CD4-positive, alpha-beta T cell (primary cell): Measurements from ENCODE around the gene ZNF792. TPM values are rescaled to one million over a fixed set of nuclear protein-coding genes. Genes with fewer than 3 reads are reported as not detected.

Experiments
- ATAC-seq: fragments of 200-7000 bp; cut with Tn5 transposase; one replicate; pipeline ENCODE4 v1.10.0; 2022; ENCODE audit warnings: mild to moderate bottlenecking; ENCODE audit not compliant: poor library complexity
- CTCF ChIA-PET: fragments of 350-600 bp; sonication (Branson Sonifier 250); formaldehyde crosslinking; loops from one replicate; lab custom pipeline; 2021; ENCODE audit warnings: antibody characterized with exemption, inconsistent platforms; lab: Charles Lee
- POLR2A ChIA-PET: fragments of 350-600 bp; sonication (Branson Sonifier 250); formaldehyde crosslinking; loops from one replicate; lab custom pipeline; 2021; ENCODE audit warnings: antibody characterized with exemption, inconsistent platforms; lab: Charles Lee
- DNase-seq, 14 experiments: peaks; one replicate each; pipeline ENCODE4 v3.0.0-alpha.2; 2013 to 2020; ENCODE audit warnings: mixed read lengths in 2 of 14
- H3K27ac ChIP-seq, 2 donors: one replicate each; pipeline versions ENCODE4 v1.5.1 to v1.7.0; 2013; ENCODE audit warnings: low read length in 2 of 2, low read depth in 1 of 2, mild to moderate bottlenecking in 1 of 2
- H3K27me3 ChIP-seq, 2 experiments: 1 replicate in 1 of 2; 2 replicates in 1 of 2; pipeline versions ENCODE4 v1.6.1 to v1.7.0; 2013; ENCODE audit warnings: low read length in 2 of 2, control low read depth in 1 of 2, mild to moderate bottlenecking in 1 of 2, moderate library complexity in 1 of 2; ENCODE audit not compliant: insufficient read depth in 2 of 2, control insufficient read depth in 1 of 2
- H3K36me3 ChIP-seq: one replicate; pipeline ENCODE4 v1.6.1; 2013; ENCODE audit warnings: low read length, control low read depth; ENCODE audit not compliant: insufficient read depth
- H3K4me1 ChIP-seq: one replicate; pipeline ENCODE4 v1.6.1; 2013; ENCODE audit warnings: low read length, control low read depth; ENCODE audit not compliant: insufficient read depth
- H3K4me3 ChIP-seq: one replicate; pipeline ENCODE4 v1.5.1; 2013; ENCODE audit warnings: mild to moderate bottlenecking, low read length, moderate library complexity
- H3K9me3 ChIP-seq, 2 experiments: 1 replicate in 1 of 2; 2 replicates in 1 of 2; pipeline versions ENCODE4 v1.6.1 to v1.7.0; 2013; ENCODE audit warnings: low read length in 2 of 2, mild to moderate bottlenecking in 2 of 2, control low read depth in 1 of 2, moderate library complexity in 1 of 2; ENCODE audit not compliant: control insufficient read depth in 1 of 2, insufficient read depth in 1 of 2
- H3K27ac Mint-ChIP-seq: one replicate; pipeline ENCODE4 v1.8.0; 2020; ENCODE audit warnings: mixed read lengths
- H3K27me3 Mint-ChIP-seq: one replicate; pipeline ENCODE4 v1.8.0; 2021; ENCODE audit warnings: mixed read lengths
- H3K36me3 Mint-ChIP-seq: one replicate; pipeline ENCODE4 v1.8.0; 2021; ENCODE audit warnings: low read depth, mixed read lengths
- H3K4me1 Mint-ChIP-seq: one replicate; pipeline ENCODE4 v1.8.0; 2021; ENCODE audit warnings: low read depth, mixed read lengths
- H3K4me3 Mint-ChIP-seq: one replicate; pipeline ENCODE4 v1.8.0; 2020; ENCODE audit warnings: mild to moderate bottlenecking, mixed read lengths
- H3K9me3 Mint-ChIP-seq: one replicate; pipeline ENCODE4 v1.8.0; 2020; ENCODE audit warnings: mixed read lengths
- intact Hi-C, 2 experiments: fragments of 100-400 bp; cut with DNase I in 1 of 2; cut with micrococcal nuclease in 1 of 2; formaldehyde crosslinking; loops; one replicate each; pipeline versions ENCODE4 v1.15.1 to v1.9.0; 2023 to 2025; cut with DNase I, micrococcal nuclease
- total RNA-seq, 174 experiments: library from RNA in 2 of 174; stranded (reverse) in 2 of 174; gene quantifications; one replicate each; pipeline ENCODE4 v1.2.3 and lab custom pipeline; 2021 to 2026
- TF ChIP-seq, protein P1 (sequence below): fragments of 200-600 bp; IDR thresholded peaks from one replicate; pipeline ENCODE4 v1.8.0; 2022; ENCODE audit warnings: antibody characterized with exemption, mild to moderate bottlenecking

ZNF792 gene
- total RNA-seq, 2 experiments from 2014 or later = 6.8 to 8.9 TPM

DNA sequence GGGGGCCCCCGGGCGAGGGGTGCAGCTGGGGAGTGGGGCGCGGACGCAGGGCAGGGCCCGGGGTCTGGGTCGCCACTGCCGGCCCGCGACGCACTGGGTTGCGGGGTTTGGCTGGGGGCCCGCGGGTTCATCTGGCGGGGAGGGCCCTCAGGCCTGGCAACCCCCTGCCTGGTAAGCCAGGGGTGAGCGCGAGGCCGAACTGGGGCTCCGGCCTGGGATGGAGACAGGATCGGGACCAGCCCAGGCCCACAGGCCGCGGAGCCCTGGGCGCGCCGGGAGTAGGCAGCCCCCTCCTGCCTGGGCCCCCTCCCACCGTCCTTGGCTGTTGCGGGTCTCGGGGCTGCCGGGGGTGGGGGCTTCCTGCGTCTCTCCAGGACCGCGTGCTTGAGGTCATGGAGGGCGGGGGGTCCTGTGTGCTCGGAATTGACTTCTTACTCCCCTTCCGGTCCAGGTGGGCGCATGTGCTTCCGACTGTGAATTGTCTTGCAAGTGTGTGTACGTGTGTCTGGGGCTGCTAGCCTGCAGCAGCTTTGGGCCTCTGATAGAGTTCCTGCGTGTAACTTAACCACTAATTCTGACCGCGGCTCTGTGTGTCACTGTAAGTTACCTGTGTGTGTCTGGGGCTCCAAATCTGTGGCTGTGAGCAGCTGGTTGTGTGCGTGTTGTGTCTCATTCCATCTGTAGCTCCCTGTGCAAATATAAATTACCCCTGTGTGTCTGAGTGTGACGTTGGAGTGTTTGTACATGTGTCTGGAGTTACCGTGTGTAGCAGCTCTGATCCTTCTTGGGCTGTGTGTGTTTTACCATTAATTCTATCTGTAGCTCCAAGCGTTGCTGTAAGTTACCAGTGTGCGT lies 36.8 kb upstream of the ZNF792 start:
- Mint-ChIP-seq H3K4me3 (peak overlapping the region; percentile 99), H3K27ac (peak overlapping the region; percentile 98), H3K27me3 (no peaks in the 10 kb centered on the region), H3K4me1 (peaks cover 72% of the 10 kb centered on the region), H3K9me3 (no peaks in the 10 kb centered on the region), H3K36me3 (peaks cover 51% of the 10 kb centered on the region)
- ChIA-PET CTCF (interaction anchor here (0.9 to 3.5 kb wide), 4 partner anchors 13 to 162 kb away, joined by 3 to 31 read pairs (median 6); no protein-coding TSS in a partner anchor), POLR2A (interaction anchor here (1.2 to 10.3 kb wide), 9 partner anchors 8 to 324 kb away, joined by 3 to 205 read pairs (median 6); partner anchors contain the start of genes FXYD5, SCGB2B2, ZNF30 and ZNF302)
- peak; percentile 48 to 82 (median 66) for DNase-seq
- H3K27me3 ChIP-seq = no peaks in the 10 kb centered on the region
- no peaks in the 10 kb centered on the region for H3K9me3 ChIP-seq
- peaks cover 89% of the 10 kb centered on the region for H3K4me1 ChIP-seq
- H3K36me3 ChIP-seq = peaks cover 25% of the 10 kb centered on the region
- peak overlapping the region; percentile 65 to 79 for H3K27ac ChIP-seq
- TF ChIP-seq, protein P1, sequence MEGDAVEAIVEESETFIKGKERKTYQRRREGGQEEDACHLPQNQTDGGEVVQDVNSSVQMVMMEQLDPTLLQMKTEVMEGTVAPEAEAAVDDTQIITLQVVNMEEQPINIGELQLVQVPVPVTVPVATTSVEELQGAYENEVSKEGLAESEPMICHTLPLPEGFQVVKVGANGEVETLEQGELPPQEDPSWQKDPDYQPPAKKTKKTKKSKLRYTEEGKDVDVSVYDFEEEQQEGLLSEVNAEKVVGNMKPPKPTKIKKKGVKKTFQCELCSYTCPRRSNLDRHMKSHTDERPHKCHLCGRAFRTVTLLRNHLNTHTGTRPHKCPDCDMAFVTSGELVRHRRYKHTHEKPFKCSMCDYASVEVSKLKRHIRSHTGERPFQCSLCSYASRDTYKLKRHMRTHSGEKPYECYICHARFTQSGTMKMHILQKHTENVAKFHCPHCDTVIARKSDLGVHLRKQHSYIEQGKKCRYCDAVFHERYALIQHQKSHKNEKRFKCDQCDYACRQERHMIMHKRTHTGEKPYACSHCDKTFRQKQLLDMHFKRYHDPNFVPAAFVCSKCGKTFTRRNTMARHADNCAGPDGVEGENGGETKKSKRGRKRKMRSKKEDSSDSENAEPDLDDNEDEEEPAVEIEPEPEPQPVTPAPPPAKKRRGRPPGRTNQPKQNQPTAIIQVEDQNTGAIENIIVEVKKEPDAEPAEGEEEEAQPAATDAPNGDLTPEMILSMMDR = no peak
- peak overlapping the region; percentile 57 for H3K4me3 ChIP-seq
- intact Hi-C loops = loop anchor here in 1 of 2 experiments (1.0 to 10.0 kb wide), 4 partner anchors 12 to 326 kb away; partner anchors contain the start of genes SCGB2B2 and ZNF302
- peak; percentile 63 for ATAC-seq

DNA sequence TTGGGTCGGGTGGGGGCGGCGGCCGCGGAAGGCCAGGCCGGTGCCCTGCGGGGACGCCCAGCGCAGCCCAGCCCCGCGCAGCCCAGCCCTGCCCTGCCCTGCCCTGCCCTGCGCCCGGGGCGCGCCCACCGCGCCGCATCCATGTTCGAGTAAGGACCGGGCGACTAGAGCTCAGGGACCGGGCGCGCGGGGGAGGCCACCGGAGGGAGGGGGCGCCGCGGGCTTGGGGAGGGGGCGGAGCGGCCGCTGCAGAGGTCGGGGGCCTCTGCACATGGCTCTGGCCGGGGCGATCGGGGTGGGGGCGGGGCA lies 36.3 kb upstream of the ZNF792 start:
- intact Hi-C loops = loop anchor here in 1 of 2 experiments (5.0 to 10.0 kb wide), 2 partner anchors 212 to 325 kb away; partner anchors contain the start of genes SCGB2B2 and ZNF302
- peaks cover 45% of the 10 kb centered on the region for H3K36me3 Mint-ChIP-seq
- H3K4me1 Mint-ChIP-seq = peaks cover 71% of the 10 kb centered on the region
- Histone ChIP-seq H3K4me1 (peaks cover 89% of the 10 kb centered on the region), H3K4me3 (peak overlapping the region; percentile 59), H3K36me3 (peaks cover 20% of the 10 kb centered on the region), H3K27ac (peak overlapping the region in 1 of 2 donors; percentile 79), H3K27me3 (no peaks in the 10 kb centered on the region), H3K9me3 (peaks cover 0 to under 1% of the 10 kb centered on the region in 2 experiments)
- POLR2A ChIA-PET = interaction anchor here (1.3 to 10.3 kb wide), 7 partner anchors 11 to 323 kb away, joined by 3 to 205 read pairs (median 12); partner anchors contain the start of genes SCGB2B2, ZNF30, ZNF302 and ZNF792
- peak overlapping the region; percentile 50 for H3K4me3 Mint-ChIP-seq
- no peaks in the 10 kb centered on the region for H3K9me3 Mint-ChIP-seq
- DNase-seq (no peak), ATAC-seq (no peak)
- no peaks in the 10 kb centered on the region for H3K27me3 Mint-ChIP-seq
- H3K27ac Mint-ChIP-seq = peak overlapping the region; percentile 98
- CTCF ChIA-PET = interaction anchor here (1.1 to 3.5 kb wide), 3 partner anchors 13 to 161 kb away, joined by 3 to 31 read pairs (median 4); no protein-coding TSS in a partner anchor
- TF ChIP-seq, protein P1 = no peak

DNA sequence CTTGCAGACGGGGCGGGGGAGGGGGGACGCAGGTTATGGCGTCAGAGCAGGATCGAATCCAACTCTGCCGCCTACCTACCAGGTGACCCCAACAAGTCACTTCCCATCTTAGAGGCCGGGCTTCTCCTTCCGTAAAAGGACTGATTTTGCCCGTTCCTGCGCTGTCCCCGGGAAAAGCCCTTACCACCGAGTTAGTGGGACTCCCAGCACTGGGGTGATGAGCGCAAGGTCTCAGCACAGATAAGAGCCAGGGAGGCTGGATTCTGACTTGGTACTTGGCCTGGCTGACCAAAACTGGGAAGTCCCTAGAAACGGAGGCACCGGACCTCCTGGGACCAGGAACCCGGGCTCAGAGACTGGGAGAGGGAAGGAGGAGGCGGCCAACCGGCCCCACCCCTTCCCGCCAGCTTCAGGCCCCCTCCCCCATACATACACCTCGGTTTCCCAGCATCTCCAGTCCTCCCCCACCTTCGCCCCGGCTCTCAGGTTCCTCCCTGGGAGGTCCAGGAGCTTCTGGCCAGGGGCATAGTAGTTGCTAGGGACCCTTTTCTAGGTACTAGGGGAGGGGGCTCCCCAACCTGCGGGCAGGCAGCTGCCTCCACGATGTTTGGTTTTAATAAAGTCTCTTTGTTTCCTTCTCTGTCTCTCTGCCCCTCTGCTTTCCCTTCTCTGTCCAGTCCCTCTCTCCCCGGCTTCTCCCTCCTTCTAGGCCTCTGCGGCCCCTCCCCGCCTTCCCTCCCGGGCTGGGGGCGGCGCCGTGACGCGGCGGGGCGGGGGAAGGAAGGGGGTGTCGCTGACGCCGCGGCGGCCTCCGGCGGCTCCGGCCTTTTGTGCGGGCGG lies 35.7 kb upstream of the ZNF792 start, which contains the start of gene GRAMD1A:
Gene GRAMD1A, plus strand, starts transcription at position 826 of the 840 bp plus-strand sequence. CDS start 156 bp downstream, outside the sequence.
- Histone ChIP-seq H3K27ac (peak within 1 kb of the TSS; percentile 79 to 92), H3K4me1 (peaks cover 89% of the 10 kb centered on the region), H3K9me3 (peaks cover 0 to 7% of the 10 kb centered on the region in 2 experiments), H3K27me3 (no peaks in the 10 kb centered on the region), H3K4me3 (peak within 1 kb of the TSS; percentile 59), H3K36me3 (peaks cover 15% of the 10 kb centered on the region)
- peak; percentile 50 to 85 (median 74) for DNase-seq
- ChIA-PET POLR2A (interaction anchor here (1.3 to 10.3 kb wide), 7 partner anchors 12 to 322 kb away, joined by 3 to 205 read pairs (median 12); partner anchors contain the start of genes SCGB2B2, ZNF30, ZNF302 and ZNF792), CTCF (interaction anchor here (1.1 kb wide), 1 partner anchor 27 kb away, joined by 4 read pairs; no protein-coding TSS in a partner anchor)
- Mint-ChIP-seq H3K27me3 (no peaks in the 10 kb centered on the region), H3K4me3 (peak within 1 kb of the TSS; percentile 99), H3K4me1 (peaks cover 72% of the 10 kb centered on the region), H3K9me3 (no peaks in the 10 kb centered on the region), H3K27ac (peak within 1 kb of the TSS; percentile 98), H3K36me3 (peaks cover 41% of the 10 kb centered on the region)
- TF ChIP-seq, protein P1 = no peak
- intact Hi-C loops = loop anchor here (5.0 to 10.0 kb wide), 3 partner anchors 208 to 325 kb away; partner anchors contain the start of genes SCGB2B2 (in 1 of the 2) and ZNF302 (in 1 of the 2)
- peak; percentile 28 for ATAC-seq
